A673 (cell line): ENCODE results near the gene ATP5F1D. TPM values are rescaled to one million over a fixed set of nuclear protein-coding genes. Genes with fewer than 3 reads are reported as not detected.

Experiments
- BruUV-seq: library from RNA; stranded (reverse); fragments of 400-500 nt; replicated peaks from 2 replicates; lab custom pipeline; 2021; lab: Mats Ljungman, UMichigan
- CTCF ChIA-PET: fragments of 300-600 bp; sonication (Branson Sonifier 250); formaldehyde crosslinking; loops from one replicate; lab custom pipeline; 2022; ENCODE audit warnings: antibody characterized with exemption; lab: Charles Lee
- POLR2A ChIA-PET: fragments of 300-600 bp; sonication (Branson Sonifier 250); formaldehyde crosslinking; loops from one replicate; lab custom pipeline; 2022; ENCODE audit warnings: antibody characterized with exemption; ENCODE audit not compliant: low non-redundant PET; lab: Charles Lee
- DNase-seq: peaks from one replicate; pipeline ENCODE4 v3.0.0-alpha.2; 2015; ENCODE audit warnings: low spot score
- H3K27ac ChIP-seq: fragments of 200-600 bp; sonication (generic); 2 replicates; pipeline ENCODE4 v1.5.1; 2016; ENCODE audit warnings: mixed run types, low read depth, mild to moderate bottlenecking, mixed read lengths, antibody characterized with exemption, low read length; ENCODE audit not compliant: poor library complexity, severe bottlenecking
- H3K27me3 ChIP-seq: fragments of 200-600 bp; sonication (generic); replicated peaks from 2 replicates; pipeline ENCODE4 v1.6.1; 2017; ENCODE audit warnings: mixed run types, low read depth, mild to moderate bottlenecking, mixed read lengths, antibody characterized with exemption, low read length; ENCODE audit not compliant: insufficient read depth, poor library complexity
- H3K36me3 ChIP-seq: fragments of 200-600 bp; sonication (generic); 2 replicates; pipeline ENCODE4 v1.6.1; 2016; ENCODE audit warnings: mixed run types, mild to moderate bottlenecking, mixed read lengths, antibody characterized with exemption, low read length; ENCODE audit not compliant: insufficient read depth, poor library complexity, severe bottlenecking
- H3K4me1 ChIP-seq: fragments of 200-600 bp; sonication (generic); 2 replicates; pipeline ENCODE4 v1.6.1; 2017; ENCODE audit warnings: mixed run types, mild to moderate bottlenecking, mixed read lengths, antibody characterized with exemption, low read length; ENCODE audit not compliant: insufficient read depth, poor library complexity, severe bottlenecking
- H3K4me3 ChIP-seq: fragments of 200-600 bp; sonication (generic); 2 replicates; pipeline ENCODE4 v1.5.1; 2016; ENCODE audit warnings: low read depth, mixed run types, mild to moderate bottlenecking, mixed read lengths, low read length; ENCODE audit not compliant: poor library complexity, severe bottlenecking
- H3K9me3 ChIP-seq: fragments of 200-600 bp; sonication (generic); 2 replicates; pipeline ENCODE4 v1.6.1; 2016; ENCODE audit warnings: mixed run types, low read depth, mild to moderate bottlenecking, mixed read lengths, antibody characterized with exemption, low read length; ENCODE audit not compliant: poor library complexity, severe bottlenecking
- EZH2 ChIP-seq: fragments of 200-600 bp; sonication (generic); IDR thresholded peaks from 2 replicates; pipeline ENCODE4 v1.6.1; 2017; ENCODE audit warnings: borderline replicate concordance, low read depth, mild to moderate bottlenecking, mixed read lengths, antibody characterized with exemption, low read length; ENCODE audit not compliant: poor library complexity, severe bottlenecking
- intact Hi-C: fragments of 100-400 bp; cut with micrococcal nuclease; formaldehyde crosslinking; loops from one replicate; pipeline ENCODE4 v1.10.0; 2022; ENCODE audit not compliant: unreplicated experiment
- total RNA-seq: library from RNA; stranded (reverse); gene quantifications from 2 replicates; pipeline ENCODE4 v1.2.3, GENCODE V29; 2021
- TF ChIP-seq, protein P1 (sequence below): fragments of 300-800, 200-600 bp; sonication (generic); conservative IDR thresholded peaks from 2 replicates; pipeline ENCODE4 v1.5.1; 2017; ENCODE audit warnings: low read depth, mild to moderate bottlenecking, antibody characterized with exemption, low read length, moderate library complexity, mixed read lengths

The ATP5F1D gene
- total RNA-seq, 1 experiment from 2014 or later = 237 TPM

- peak; percentile 78 for DNase-seq
- ChIA-PET POLR2A (interaction anchor here (0.6 kb wide), 1 partner anchor 8 kb away, joined by 10 read pairs; no protein-coding TSS in a partner anchor), CTCF (interaction anchor here (3.7 kb wide), 1 partner anchor 22 kb away, joined by 149 read pairs; no protein-coding TSS in a partner anchor)
- H3K36me3 ChIP-seq = peaks cover 6% of the 10 kb centered on the region
- no peaks in the 10 kb centered on the region for H3K9me3 ChIP-seq
- peaks cover 64% of the 10 kb centered on the region for H3K4me1 ChIP-seq
- H3K27me3 ChIP-seq = no peaks in the 10 kb centered on the region
- peak overlapping the region; percentile 51 for H3K4me3 ChIP-seq
- BruUV-seq = no TSS peak
- TF ChIP-seq EZH2 = no peak
- TF ChIP-seq, protein P1, sequence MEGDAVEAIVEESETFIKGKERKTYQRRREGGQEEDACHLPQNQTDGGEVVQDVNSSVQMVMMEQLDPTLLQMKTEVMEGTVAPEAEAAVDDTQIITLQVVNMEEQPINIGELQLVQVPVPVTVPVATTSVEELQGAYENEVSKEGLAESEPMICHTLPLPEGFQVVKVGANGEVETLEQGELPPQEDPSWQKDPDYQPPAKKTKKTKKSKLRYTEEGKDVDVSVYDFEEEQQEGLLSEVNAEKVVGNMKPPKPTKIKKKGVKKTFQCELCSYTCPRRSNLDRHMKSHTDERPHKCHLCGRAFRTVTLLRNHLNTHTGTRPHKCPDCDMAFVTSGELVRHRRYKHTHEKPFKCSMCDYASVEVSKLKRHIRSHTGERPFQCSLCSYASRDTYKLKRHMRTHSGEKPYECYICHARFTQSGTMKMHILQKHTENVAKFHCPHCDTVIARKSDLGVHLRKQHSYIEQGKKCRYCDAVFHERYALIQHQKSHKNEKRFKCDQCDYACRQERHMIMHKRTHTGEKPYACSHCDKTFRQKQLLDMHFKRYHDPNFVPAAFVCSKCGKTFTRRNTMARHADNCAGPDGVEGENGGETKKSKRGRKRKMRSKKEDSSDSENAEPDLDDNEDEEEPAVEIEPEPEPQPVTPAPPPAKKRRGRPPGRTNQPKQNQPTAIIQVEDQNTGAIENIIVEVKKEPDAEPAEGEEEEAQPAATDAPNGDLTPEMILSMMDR = no peak
- intact Hi-C loops = loop anchor here (2.0 to 5.0 kb wide), 2 partner anchors 17 to 592 kb away; partner anchors contain the start of gene MIDN
- peak overlapping the region; percentile 80 for H3K27ac ChIP-seq
Observed at GRCh38 chr19:1265615-1266128, 24.1 kb downstream of the ATP5F1D start.

GRCh38 chr19:1266129-1266915 is 24.8 kb downstream of the ATP5F1D start:
- CTCF ChIA-PET = interaction anchor here (0.6 to 3.7 kb wide), 9 partner anchors 9 to 603 kb away, joined by 3 to 149 read pairs (median 4); partner anchors contain the start of genes ATP5F1D and FAM174C
- peaks cover 70% of the 10 kb centered on the region for H3K4me1 ChIP-seq
- H3K9me3 ChIP-seq = no peaks in the 10 kb centered on the region
- peak overlapping the region; percentile 80 for H3K27ac ChIP-seq
- H3K36me3 ChIP-seq = peaks cover 13% of the 10 kb centered on the region
- peak; percentile 84 for DNase-seq
- TF ChIP-seq, protein P1 = no peak
- TF ChIP-seq EZH2 = no peak
- POLR2A ChIA-PET = interaction anchor here (0.5 to 1.0 kb wide), 3 partner anchors 8 to 275 kb away, joined by 3 to 12 read pairs (median 10); no protein-coding TSS in a partner anchor
- no TSS peak for BruUV-seq
- H3K4me3 ChIP-seq = peak overlapping the region; percentile 51
- no peaks in the 10 kb centered on the region for H3K27me3 ChIP-seq
- intact Hi-C loops = loop anchor here (2.0 to 5.0 kb wide), 2 partner anchors 18 to 591 kb away; partner anchors contain the start of gene MIDN

DNA sequence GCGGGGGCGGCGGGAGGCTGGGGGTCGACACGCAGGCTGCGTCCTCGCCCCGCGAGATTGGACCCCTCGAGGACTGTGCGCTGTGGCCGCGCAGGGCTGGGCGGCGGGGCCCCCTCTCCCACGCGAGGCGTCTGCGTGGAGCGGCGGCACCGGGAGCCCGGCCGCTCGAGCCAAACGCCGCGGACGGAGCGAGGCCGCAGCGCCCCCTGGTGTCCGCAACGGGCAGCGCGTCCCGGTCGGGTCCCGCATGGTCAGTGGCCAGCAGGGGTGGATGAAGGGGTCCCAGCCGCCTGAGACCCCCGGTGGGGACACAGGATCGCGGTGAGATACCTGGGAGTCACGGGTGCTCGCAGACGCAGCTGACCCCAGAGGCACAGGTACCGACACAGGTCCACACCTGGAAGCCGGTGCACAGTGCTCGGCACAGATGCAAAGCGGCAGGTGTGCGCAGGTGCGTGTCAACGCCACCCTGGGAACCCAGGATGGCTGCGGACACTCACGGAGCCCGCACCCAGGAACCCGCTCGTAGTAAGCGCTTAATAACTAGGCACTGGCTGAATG is 25.4 kb downstream of the ATP5F1D start:
- no peak for DNase-seq
- Histone ChIP-seq H3K4me3 (peak overlapping the region; percentile 51), H3K36me3 (peaks cover 19% of the 10 kb centered on the region), H3K27ac (peak overlapping the region; percentile 80), H3K27me3 (no peaks in the 10 kb centered on the region), H3K4me1 (peaks cover 75% of the 10 kb centered on the region), H3K9me3 (no peaks in the 10 kb centered on the region)
- TF ChIP-seq, protein P1 = peak; percentile 84
- TF ChIP-seq EZH2 = no peak
- CTCF ChIA-PET = interaction anchor here (0.6 to 3.7 kb wide), 9 partner anchors 8 to 603 kb away, joined by 3 to 149 read pairs (median 4); partner anchors contain the start of genes ATP5F1D and FAM174C
- intact Hi-C loops = loop anchor here (2.0 to 5.0 kb wide), 2 partner anchors 18 to 590 kb away; partner anchors contain the start of gene MIDN
- POLR2A ChIA-PET = interaction anchor here (0.5 to 1.0 kb wide), 2 partner anchors 23 to 276 kb away, joined by 3 to 12 read pairs; no protein-coding TSS in a partner anchor
- no TSS peak for BruUV-seq
